GM20000 (cell line): Measurements from ENCODE around the gene PAM.

Experiments used
- DNase-seq: peaks from one replicate; pipeline ENCODE4 v3.0.0; 2012; ENCODE audit warnings: low spot score
- CTCF ChIP-seq: IDR thresholded peaks from 2 replicates; pipeline ENCODE4 v1.5.1; 2012; ENCODE audit warnings: mild to moderate bottlenecking, control low read depth; ENCODE audit errors: extremely low read depth, missing control alignments

The PAM gene

GRCh38 chr5:102975457-102976182, 220.5 kb downstream of the PAM start:
- no peak for DNase-seq
- no peak for TF ChIP-seq CTCF

GRCh38 chr5:102981957-102982635, 227.0 kb downstream of the PAM start:
- TF ChIP-seq CTCF = no peak
- DNase-seq = no peak

GRCh38 chr5:102986074-102986473, 231.0 kb downstream of the PAM start:
- no peak for DNase-seq
- TF ChIP-seq CTCF = no peak

- no peak for DNase-seq
- no peak for TF ChIP-seq CTCF
Measured at GRCh38 chr5:102988459-102988858, 233.4 kb downstream of the PAM start.

- no peak for DNase-seq
- no peak for TF ChIP-seq CTCF
Measured at GRCh38 chr5:102991802-102992201, 236.7 kb downstream of the PAM start.

- no peak for DNase-seq
- no peak for TF ChIP-seq CTCF
Measured at GRCh38 chr5:102996011-102996575, 241.0 kb downstream of the PAM start.

GRCh38 chr5:102998224-102998623, 243.1 kb downstream of the PAM start:
- no peak for TF ChIP-seq CTCF
- DNase-seq = no peak
